HG02759 (cell line): ENCODE data around the gene STAT1.

ENCODE experiments used
- ATAC-seq: cut with Tn5 transposase; IDR thresholded peaks from one replicate; pipeline ENCODE4 v1.9.1; 2021; ENCODE audit warnings: mild to moderate bottlenecking, moderate library complexity; ENCODE audit not compliant: unreplicated experiment

Gene STAT1

GRCh38 chr2:191013932-191014652 is at the start of gene STAT1:
Gene STAT1 (minus strand): TSS chr2:191014171. CDS start chr2:191010003, 4,168 bp downstream.
- ATAC-seq = peak; percentile 85

GRCh38 chr2:191063584-191063983 is 49.6 kb upstream of the STAT1 start:
- ATAC-seq = no peak

DNA sequence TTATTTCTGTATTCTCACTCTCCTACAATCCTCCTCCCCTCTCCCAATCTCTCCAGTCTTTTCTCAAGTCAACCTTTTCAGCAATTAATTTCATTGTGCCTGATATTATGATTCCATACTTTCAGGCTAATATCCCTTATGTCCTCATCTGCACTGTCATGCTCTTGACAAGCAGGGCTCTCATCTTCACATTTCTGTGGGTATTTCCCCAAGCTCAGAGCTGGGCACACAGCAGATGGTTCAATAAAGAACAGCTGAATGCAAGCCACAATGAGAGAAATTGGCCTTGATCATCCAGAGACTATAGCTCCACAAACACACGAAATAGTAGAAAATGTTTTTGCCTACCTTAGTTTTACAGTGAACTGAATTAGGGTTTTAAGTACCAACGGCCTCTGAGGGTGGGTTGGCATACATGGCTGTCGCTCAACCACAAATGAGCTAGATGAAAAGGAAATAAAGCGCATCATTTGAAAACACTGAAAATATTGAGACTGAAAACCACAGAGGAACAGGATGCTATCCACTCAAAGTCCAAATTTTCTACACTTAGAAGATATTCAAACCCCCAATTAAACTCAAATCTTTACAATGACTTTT is 47.5 kb upstream of the STAT1 start:
- ATAC-seq = no peak

GRCh38 chr2:191059308-191059707 is 45.3 kb upstream of the STAT1 start:
- no peak for ATAC-seq

DNA sequence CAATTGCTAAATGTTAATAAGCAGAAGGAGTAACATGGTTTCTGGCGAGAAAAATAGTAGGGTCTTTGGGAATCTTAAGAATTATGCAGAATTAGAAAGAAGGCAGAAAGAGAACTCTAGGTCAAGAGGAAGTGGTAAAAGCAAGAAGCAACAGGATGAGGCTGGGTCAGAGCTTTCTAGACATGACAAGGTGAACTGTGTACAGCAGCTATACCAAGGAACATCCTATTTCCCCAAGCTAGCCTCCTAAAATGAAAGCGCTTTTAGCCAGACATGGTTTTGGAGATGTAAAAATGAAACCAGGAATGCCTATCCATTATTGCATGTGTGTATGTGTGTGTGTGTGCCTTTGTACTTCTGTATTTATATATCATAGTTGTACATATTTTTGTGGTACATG is 42.3 kb upstream of the STAT1 start:
- no peak for ATAC-seq

- ATAC-seq = no peak
Observed at GRCh38 chr2:191053256-191053655, 39.3 kb upstream of the STAT1 start.

DNA sequence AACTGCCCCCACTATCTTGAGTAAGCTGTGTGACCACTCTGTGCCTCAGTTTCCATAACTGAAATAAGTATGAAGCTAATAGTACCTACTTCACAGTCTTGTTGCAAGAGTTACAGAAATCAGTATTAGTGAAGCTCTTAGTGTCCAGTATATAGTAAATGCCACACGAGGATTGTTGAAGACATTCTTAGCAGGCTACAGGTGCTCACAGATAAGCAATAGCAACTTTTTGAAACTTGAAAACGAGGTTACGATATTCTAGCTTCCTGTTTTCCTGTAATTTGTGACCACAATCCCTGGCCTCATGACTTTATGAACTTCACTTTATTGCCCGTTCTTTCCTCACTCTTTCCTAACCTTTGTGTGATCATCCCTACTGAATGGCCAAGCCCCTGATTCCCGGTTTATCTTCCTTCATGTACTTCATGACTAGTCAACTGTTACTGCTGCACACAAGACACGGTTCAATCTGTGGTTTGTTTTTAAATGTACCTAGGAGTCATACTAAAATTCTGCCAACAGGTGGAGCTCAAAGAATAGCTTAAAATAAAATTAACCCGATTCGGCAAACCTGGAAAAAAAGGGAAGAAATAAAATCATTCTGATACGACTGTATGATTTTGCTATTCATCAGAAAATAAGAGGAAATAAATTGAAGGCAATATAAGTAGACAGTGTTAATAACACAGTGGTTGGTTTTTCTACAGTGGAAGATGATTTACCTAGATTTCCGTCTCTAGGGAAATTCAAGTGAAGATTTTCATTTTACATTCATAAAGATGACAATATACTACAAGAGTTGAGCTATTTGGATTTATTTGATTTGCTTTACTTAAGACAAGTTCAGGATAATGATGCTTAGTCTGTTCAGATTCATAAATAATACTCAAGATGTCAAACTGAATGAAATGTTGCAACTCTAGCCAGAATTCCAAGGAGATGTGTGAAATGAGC is 38.1 kb upstream of the STAT1 start:
- no peak for ATAC-seq

GRCh38 chr2:191051177-191051576 is 37.2 kb upstream of the STAT1 start:
- ATAC-seq = no peak

DNA sequence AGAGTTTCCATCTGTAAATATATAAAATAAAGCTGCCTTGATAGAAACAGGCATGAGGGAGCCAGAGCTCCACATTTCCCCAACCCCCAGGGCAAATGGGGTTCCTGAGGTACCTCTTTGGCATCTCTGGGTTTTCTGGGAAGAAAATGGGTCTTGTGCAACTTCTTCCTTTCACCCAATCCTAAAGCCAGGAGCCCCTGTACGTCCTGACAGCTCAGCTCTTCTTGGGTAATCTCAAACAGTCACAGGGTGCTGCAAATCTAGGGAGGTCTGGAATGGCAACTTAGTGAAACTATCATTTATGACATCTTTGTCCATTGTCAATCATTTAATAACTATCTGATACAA is 36.6 kb upstream of the STAT1 start:
- ATAC-seq = no peak

GRCh38 chr2:191049728-191050639 is 36.0 kb upstream of the STAT1 start:
- peak; percentile 79 for ATAC-seq

DNA sequence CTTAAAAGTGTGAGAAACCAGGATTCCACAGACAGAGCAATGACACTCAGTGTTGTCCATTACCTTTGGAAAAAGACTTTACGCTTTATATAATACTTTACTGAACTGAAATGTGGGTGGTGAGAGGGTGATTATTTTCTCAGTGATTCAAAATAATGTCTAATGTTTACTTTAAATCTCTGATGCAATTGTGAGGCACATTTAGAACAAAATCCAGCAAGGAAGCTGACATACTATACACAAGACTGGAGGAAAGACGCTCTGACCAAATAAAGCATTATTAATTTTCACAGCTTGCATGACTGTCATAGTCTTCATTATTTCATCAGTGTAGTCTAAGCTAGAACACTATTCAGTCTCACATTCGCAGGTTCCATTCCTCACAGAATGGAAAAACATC is 34.1 kb upstream of the STAT1 start:
- ATAC-seq = no peak

DNA sequence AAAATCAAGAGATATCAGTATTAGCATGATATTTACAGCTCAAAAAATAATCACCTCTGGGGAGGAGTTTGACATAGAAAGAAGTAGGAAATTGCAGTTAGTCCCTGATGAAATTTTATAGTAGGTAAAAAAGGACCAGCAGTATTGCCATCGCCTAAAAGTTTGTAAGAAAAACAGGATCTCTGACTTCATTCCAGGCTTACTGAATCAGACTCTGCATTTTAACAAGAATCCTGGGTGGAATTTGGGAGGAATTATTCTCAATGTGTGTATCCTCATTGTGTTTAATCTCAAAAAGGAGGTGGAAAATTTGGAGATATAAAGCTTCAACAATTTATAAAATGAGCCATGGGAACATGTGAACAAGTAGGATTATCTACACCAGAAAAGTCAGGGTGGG is 31.2 kb upstream of the STAT1 start:
- ATAC-seq = no peak

DNA sequence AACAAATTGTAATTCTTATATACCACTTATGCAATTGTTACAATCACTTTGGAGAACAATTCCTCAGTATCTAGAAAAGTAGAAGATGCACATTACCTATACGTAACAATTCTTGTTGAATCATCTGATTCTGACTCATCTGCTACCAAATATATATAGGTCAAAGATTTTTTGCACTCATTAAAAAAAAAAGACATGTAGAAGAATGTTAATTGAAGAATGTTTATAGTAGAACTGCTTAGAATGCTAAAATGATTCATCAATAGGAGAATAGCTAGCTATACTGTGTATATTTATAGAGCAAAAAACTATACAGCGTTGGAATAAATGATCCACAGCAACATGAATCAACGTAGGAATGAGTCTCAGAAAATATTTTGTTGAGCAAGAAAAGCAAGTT is 29.5 kb upstream of the STAT1 start:
- ATAC-seq = no peak

DNA sequence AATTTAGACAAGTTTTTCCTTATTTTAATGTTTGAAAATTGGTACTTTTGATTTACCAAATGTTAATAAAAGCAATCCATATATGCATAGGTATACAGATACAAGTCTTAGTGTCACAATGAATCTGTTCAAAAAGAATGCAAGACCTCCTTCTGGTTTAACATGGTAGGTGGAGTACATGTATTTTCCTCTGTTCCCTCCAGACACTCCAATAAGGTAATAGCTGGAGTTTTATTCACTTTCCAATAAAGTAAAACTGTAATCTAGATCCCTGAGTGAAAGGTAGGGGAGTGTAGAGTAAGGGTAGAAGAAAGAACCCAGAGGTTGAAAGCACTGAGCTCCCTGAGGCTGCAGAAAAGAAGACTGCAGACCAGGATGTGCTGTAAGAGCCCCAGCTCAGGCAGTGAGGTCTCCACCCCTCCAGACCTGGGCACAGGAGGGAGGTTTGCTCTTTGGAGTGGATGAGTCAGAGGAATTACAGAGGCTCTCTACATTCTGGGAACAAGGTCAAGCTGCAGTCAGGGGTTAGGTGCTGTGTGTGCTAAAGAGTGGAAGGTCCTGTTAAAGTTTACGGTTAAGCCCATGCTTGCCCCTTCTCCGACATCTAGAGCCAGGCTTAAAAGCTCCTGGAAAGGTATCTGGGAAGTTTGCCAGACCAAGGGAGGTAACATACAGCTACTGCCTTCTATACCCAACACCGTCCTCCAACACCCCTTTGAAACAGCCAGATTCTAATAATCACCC is 27.6 kb upstream of the STAT1 start:
- no peak for ATAC-seq

GRCh38 chr2:191039616-191040015 is 25.6 kb upstream of the STAT1 start:
- ATAC-seq = no peak

- no peak for ATAC-seq
Observed at GRCh38 chr2:191038741-191039140, 24.8 kb upstream of the STAT1 start.

DNA sequence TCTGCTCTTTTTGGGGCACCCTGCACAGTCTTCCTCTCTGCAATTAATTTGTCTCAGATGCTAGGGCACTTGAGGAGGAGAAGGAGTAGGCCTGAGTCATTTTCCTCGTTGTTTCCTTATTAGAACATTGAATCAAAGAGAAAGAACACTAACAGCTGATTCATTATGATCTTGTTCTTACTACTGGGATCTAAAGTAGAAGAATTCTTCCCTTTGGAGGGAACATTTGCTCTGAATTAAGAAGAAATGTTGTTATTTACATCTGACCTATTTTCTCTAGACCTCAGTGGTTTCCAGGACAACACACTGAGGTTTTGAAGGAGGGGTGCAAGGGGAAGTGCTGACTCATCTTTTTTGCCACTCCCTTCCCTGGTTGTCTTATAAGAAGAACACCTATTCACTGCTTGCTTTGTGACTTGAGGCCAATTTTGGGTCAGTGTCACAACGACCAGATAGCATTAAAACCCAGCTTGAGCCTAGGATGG is 24.3 kb upstream of the STAT1 start:
- no peak for ATAC-seq

GRCh38 chr2:191037351-191037750 is 23.4 kb upstream of the STAT1 start:
- no peak for ATAC-seq

DNA sequence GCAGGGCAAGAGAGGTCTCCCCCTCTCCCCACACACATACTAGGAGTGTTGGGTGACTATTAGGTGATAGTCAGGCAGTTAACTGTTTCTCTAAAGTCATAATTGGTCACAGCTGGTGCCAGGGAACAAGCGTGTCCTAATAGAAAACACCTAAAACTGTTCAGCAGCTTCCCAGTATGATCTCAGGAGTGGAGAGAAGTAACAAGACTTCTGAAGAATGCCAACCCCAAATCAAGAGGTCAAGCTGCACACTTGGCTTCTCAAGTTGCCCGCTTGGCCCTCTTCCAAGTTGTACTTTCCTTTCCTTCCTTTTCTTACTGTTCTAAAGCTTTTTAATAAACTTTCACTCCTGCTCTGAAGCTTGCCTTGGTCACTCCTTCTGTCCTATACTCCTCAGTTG is 22.4 kb upstream of the STAT1 start:
- no peak for ATAC-seq
